RKO (cell line): Measurements from ENCODE around the gene BCL2L11.
A peak's percentile ranks its signal among the peaks of the same experiment; 100 is the strongest.

Source experiments
- DNase-seq: peaks from one replicate; pipeline ENCODE4 v3.0.0-alpha.2; 2016; ENCODE audit warnings: low spot score

BCL2L11 gene

DNA sequence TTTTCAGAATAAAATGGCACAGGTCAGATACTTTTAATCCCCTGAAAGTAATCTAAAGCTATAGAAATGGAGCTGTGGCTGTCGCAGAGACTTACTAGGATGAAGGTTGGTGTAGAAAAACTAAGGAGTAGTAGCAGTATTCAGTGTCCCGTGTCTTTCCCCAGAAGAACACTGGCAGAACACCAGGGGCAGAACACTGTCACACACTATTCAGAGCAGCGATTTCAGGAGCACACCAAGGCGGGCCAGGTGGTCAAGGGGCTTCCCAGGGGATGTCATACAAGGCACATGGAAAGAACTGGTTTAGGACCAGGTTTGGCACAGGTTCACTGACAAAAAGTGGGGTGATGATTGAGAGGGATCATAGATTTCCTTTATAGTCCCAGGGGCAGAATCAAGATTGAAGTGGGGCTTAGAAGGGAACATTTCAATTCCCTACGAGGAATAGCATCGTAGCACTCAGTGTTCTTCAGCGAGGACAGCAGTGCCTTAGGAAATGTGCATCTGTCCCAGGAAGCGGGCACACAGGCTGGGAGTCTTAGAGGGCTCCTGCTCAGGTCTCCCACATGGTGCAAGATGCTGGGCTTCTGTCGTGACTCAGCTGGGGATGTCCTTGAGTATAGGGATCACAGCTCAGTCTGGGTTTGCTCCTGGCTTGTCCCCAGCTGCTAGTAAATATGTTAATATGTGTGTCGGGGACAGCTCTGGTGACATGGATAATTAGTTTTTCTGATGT lies 22.6 kb downstream of the BCL2L11 start:
- no peak for DNase-seq

DNA sequence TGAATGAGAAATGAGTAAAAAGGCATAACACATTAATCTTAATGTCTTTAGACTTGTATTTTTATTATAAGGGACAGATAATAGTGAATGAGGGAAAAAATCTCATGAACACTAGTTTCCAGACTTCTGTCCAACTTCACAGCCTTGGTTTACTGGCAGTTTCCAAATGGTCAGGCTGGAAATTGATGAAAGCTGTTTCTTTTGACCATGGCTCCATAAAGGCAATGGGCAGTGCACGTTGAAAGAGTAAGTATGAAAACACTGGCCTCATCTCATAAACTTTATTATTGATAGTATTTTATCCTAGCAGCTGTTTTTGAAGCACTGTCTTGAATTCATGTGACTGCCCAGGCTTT lies 23.1 kb downstream of the BCL2L11 start:
- no peak for DNase-seq

DNA sequence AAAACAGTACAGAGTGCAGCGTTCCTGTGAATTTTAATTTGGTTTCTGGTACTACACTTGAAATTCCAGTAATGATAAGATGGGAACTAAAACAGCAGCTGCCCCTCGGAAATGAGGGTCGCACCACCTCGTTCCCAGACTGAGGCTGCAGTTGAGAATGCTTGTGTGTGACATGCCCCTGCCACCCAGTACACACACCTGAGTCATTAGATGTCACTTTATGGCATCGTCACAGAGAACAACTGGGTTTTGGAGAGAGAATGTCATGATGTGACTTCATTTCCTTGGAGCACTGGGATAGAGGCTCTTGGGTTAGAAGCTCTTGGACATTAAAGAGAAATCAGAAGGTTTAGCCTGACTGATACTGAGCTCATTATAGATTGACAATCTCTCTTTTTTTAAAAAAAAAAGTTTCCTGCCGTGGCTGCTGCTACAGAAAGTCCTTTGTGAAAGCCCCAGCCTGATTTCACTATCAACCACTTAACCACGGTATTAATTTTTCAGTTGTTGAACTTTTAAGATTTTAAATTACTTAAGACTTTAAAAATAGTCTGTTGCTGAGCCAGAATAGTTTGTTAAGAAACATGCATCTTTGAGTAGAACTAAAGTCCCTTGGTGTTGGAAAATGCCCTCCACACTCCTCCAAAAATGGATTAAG lies 24.5 kb downstream of the BCL2L11 start:
- no peak for DNase-seq

DNA sequence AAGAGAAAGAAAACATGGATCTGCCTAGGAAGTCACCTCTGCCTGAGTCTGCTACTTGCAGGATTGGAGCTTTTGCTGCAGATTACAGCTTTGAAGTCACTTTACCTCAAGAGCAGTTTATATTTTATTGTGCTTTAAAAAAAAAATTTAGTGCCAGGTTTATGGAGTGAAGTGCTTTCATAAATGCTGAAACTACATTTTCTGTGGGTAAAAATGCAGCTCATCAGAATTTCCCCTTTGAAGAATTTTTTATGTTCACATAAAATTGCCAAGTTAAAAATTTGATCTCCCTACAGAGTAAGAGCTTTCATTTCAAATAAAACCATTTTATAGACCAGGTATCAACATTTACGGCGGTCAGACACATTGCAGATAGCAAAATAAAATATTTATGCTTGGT lies 25.2 kb downstream of the BCL2L11 start:
- DNase-seq: no peak

DNA sequence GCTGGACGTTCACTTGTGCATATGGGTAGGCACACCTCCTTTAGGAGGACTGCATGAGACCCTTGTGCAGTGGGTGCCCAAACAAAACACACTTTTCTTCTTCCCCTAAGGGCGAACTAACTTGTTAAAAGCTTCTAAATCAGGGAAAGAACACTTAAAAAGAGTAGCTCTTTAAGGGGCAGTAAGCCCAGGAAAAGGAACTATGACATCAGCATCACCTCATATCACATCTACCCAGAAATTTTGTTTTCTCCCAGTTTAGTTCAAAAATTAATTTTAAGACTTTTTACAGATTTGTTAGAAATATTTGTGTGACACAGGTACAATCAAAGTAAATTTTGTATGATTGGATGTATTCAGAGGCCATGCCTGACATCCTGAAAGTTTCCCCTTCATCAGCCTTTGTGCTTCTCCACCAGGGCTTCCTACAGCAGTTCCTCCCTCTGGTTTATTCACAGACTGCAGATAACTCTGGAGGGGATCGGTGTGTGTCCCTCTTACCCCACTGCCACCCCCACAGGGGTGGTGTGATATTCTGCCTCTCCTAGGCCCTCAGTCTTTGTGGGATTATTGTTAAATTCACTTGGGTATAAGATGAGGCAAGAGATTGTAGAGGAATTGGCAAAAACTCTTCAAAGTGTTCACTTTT lies 27.6 kb downstream of the BCL2L11 start:
- no peak for DNase-seq

DNA sequence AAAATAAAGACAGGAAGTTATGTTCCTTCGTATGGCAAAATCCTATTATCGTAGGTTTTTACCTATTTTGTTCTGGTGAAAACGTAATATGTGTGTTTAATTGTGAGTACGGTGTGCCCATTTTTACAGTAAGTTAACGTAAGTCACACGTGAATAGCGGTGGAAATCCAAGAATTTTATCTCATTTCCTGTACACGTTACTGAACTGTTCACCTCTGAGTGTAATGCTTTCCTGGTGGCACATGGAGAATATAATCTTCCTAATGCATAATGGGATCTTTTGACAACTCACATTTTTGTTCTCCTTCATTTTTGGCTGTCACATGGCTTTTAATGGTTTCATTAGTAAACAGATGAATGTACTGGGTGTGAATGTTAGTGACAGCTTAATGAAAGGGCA lies 28.2 kb downstream of the BCL2L11 start:
- no peak for DNase-seq

DNA sequence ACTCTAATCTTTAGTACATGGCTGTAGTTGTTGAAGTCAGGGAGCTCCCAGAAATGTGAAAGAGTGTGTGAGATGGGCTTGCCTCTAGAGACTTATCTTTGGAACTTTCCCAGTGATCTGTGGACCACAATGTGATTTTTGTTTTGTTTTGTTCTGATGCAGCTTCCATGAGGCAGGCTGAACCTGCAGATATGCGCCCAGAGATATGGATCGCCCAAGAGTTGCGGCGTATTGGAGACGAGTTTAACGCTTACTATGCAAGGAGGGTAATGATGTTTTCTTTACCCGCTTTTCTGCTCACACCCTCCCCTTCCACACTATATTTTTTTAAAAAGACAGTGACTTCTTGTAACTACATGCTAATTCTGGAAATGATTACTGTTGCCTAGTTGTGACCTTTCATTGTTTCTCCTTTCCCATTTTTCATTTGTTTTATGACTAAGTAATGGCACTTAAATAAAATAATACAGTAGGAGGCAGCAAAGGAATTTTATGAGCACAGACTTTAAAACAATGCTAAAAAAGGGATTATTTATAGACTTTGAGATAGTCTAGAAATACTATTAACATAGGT lies 29.3 kb downstream of the BCL2L11 start:
- DNase-seq: no peak

DNA sequence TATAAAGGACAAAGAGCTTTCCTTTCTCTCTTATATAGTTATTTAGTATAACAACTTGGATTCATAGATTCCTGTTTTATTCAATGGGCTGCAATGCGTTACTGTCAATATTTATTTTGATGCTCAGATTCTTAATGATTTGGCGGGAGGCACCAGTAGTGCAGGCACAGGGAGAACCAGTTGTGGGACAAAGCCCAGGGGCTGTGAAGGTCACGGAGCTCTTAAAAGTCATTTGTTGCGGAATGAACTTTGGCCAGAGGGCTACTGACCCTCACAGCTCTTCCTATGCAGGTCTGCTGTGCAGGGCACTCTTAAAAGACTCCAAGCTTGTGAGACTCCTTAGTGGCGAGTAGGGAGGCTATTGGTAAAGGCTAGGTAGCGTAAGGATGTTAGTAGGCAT lies 34.0 kb downstream of the BCL2L11 start:
- no peak for DNase-seq

DNA sequence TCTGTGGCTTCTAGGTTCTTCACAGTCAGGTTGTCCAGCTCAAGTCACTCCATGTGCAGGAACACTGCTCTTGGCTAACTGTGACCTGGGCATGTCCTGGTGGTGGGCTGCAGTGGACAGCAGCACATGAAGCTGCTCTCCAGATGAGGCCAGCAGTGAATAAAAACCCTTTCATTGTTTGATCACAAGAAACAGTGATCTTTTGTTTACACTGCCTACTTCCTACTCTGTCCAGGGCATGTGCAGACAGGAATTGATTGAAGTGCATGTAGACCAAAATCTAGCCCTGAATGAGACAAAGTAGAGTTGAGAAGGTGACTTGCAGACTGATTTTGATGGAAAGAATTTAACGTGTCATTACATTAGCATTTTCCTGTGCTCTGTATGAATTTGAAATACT lies 34.9 kb downstream of the BCL2L11 start:
- DNase-seq: no peak

DNA sequence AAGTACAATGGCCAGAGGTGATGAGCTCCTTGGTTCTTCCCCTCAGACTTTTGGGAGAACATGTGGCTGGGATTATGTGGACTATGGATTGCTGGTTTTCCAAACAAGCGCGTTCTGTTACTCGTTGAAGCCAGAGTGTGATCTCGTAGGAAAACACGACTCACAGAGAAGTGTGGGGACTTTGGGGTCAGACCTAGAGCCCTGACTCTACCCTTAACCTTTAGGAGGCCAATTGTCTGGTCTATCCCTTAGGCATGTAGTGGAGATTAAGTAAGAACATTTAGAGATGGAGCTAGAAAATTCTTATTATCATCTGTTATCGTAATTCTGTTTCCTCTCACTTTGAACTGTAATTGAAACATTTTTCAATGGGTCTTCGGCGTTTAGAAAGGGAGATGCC lies 35.8 kb downstream of the BCL2L11 start:
- no peak for DNase-seq

DNA sequence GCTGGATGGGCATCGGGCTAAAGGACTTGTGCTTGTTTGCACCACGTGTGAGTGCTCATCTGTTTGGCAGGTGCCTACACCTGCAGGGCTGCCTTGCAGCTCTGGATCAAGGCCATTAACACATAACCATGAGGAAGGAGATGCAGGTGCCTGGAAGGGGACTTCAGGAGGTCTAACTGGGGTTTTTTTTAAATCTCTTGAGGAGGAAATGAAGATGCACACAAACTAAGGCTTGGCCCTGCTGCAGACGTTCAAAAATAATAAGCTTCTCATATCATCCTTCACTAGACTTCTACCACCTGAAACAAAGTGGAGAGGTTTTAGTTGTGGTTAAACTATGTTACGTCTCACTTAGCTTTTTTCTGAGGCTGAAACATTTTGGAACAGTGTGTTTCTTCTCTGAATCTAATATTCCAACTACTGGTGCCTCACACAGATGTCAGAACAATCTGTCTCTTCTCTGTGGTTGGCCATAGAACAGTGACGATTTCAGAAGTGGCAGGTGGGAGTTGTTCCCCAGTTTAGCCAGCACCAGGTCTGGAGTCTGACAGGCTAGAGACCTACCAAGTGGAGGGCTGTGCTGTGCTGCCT lies 36.5 kb downstream of the BCL2L11 start:
- no peak for DNase-seq

DNA sequence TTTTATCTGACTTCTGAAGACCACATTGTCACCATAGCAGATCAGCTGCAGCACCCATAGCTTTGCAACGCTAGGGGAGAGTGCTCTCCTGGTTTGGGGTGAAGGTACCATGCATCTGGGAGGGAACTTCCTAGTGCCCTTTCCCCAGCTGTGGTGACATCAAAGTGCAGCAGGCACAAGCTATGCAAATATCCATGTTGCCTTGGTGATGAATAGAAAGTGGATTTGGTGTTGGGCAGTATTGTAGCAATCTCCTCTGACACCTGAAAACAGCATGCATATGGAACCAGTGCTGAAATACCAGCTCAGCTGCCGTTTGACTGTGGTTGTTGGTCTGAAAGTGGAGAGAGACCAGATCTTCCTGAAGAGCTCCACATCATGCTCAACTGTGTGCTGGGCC lies 37.1 kb downstream of the BCL2L11 start:
- DNase-seq: no peak

DNA sequence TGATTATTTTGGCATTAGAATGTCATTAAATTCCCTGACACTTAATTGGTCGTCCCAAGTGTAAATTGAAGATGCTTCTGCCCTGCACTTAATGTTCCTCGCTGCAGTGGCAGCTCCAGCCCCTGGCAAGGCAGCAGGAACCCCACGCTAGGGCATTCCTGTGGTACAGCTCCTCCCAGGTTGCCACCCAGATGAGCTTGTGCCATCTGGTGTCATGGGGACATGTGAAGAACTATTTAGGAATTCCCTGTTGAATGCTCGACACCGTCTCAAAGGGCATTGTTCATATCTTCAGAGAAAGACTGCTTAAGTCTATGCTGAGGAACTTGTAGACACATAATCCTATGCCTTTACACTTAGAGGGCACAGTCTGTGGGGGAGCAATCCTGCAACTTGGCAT lies 38.9 kb downstream of the BCL2L11 start:
- DNase-seq: no peak

DNA sequence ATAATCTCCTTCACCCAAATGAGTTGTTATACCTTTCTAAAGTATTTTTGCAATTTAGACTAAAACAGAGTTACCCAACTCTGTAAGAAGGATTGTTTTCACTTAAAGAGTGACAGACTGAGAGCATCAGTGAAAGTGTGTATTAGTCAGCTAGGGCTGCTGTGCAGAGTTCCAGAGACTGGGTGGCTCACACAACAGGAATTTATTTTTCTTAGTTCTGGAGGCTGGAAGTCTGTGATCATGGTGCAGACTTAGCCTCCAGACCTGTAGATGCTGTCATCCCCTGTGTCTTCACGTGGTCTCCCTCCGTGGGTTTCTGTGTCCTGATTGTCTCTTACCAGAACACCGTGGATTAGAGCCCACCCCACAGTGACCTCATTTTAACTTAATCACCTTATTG lies 40.0 kb downstream of the BCL2L11 start:
- DNase-seq: peak; percentile 16

DNA sequence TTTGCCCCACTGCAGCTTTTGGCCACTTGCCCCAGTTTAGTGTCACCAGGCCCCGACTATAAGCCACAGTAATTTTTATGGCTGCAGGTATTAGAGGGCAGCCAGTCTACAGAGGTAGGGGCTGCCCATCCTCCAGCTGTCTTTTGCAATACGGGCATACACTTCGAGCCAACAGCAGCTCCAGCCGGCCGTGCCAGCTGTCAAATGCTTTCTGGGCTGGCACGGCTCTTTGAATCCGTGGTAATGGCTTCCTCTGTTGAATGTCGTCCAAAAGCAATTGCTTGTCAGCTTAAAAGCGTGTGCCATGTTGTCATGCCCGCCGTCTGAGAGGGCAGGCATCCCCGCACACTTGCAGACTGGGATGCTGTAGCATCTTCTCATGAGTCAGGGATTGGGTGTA lies 41.3 kb downstream of the BCL2L11 start:
- DNase-seq: no peak

DNA sequence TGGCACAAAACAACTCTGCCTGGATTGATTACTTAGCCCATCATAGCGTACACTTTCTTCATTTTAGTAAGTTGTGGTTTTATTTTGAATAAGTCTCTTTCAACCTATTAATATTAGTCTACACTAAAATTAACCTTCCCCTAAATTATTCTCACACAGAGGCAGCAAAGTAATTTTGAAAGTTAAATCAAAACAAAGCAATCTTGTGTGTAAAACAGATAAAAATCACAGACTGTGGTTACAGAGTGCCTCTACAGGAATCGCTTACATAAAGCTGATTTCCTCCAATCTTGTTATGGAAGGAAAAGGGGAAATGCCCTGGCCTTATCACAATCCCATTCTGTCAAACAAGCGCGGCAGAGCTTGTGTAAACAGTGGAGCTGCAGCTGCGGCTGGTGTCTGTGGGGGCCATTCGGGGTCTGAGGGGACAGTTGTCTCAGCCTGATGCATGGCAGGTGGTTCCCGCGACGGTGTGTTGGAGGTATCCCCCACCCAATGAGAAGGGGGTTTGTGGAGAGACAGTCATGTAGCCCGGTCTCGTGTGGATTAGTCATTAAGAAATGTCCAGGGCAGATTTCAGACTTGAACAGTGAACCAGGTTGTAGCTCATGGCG lies 42.1 kb downstream of the BCL2L11 start:
- DNase-seq: no peak

DNA sequence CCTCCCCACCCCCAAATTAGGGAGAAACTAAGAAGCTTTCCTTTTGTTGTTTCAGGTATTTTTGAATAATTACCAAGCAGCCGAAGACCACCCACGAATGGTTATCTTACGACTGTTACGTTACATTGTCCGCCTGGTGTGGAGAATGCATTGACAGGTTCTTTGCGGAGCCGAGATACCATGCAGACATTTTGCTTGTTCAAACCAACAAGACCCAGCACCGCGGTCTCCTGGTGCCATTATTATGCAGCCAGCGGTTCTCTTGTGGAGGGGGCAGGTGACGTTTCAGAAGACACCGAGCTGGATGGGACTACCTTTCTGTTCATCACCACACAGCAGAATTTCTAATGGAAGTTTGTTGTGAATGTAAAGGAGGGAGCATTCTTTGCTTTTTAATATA lies 43.4 kb downstream of the BCL2L11 start:
- no peak for DNase-seq

DNA sequence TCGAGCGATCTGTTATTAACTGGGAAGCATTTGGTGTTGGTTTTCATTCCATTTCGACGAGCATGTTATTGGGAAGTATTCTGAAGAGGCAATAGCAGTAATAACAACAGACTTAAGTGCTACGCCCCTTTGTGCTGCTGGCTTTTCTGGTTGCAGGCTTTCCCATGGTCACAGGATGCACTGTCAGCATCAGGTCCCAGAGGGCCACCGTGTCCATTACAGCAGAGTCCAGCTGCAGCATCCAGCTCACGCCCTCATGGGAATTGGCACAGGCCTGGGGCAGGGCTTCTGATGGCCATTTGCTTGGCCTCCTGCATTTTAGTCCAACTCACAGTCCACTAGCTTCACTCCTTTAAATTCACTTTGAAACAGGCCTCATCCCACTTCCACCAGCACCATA lies 44.4 kb downstream of the BCL2L11 start:
- no peak for DNase-seq

DNA sequence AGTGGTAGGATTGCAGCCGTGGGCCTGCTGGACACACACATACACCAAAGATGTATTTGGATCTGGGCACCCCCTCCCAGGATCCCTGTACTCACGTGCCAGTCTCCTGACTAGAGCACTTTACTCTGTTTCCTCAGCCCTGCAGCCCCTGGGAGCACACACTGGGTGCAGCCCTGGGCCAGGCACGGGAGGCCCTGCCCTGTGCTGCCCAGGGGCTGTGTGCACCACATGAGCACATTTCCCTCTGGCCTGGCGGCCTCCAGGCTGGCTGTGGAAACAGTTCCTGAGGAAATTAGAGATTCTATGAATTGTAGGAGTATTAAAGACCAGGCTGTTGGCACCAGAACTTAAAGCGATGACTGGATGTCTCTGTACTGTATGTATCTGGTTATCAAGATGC lies 45.4 kb downstream of the BCL2L11 start:
- no peak for DNase-seq

DNA sequence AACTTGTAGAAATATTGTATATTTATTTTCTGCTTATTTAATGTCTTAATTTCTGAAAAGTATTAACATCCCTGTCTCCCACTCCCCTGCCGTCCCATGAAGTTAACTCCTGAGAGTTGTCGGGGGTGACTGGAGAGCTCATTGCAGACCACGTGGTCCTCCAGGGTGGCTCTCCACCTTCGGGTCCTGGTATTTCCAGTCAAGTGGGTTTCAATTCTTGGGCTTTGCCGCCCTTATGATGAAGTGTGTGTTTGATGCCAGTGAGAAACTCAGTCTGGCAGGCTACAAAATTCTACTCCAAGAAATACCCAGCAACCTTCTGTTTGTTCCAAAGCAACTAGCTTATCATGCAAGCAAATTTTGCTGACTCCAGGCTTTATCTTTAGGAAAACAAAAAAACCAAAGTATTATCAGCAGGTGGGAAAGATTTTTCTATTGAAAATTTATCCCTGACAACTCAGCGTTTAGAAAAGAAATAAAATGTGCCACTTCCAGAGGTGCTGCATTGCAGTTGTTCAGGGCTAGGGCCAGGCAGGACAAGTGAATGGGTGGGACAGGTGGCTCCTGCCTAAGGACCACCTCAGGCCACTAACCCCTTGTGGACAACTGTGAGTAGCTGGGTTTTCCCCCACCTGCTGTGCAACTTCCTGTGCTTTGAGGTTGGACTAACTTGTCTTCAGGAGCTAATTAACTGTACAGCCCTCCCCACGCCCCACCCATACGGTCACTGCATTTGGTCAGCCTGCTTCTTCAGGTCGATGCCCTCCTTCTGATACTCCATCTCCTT lies 46.6 kb downstream of the BCL2L11 start:
- no peak for DNase-seq

DNA sequence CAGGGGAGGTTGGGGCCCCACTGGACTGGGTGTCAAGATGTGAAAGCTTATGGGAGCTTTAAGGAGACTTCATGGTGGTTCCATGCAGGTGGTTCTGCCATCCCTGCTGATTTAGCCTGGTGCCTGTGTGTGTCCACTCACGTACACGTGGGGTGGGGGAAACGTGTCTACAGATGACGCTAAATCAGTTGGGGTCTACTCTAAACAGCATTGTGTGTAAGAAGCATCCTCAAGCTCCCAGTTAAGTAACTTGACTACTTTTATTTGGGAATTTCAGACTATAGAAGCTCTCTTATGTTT lies 47.1 kb downstream of the BCL2L11 start:
- DNase-seq: no peak
